ENCODE data around the gene BBLN.

- TF ChIP-seq POLR2AphosphoS5 (IDR thresholded peaks at IDR 0.05; ENCODE audit: low read depth) (no peak), CTCF (IDR thresholded peaks at IDR 0.05; ENCODE audit: insufficient read depth, low read length) (no peak)
Measured at GRCh38 chr9:128153947-128154695, 5.9 kb upstream of the BBLN start.
